PFSK-1 (cell line): ENCODE measurements around the gene ANKRD40.

ENCODE experiments used
- FOXP2 ChIP-seq: optimal IDR thresholded peaks from 2 replicates; pipeline ENCODE3; 2011; ENCODE audit warnings: borderline replicate concordance, control low read depth, inconsistent platforms; ENCODE audit not compliant: insufficient read depth; ENCODE audit errors: extremely low read length, extremely low read depth
- POLR2AphosphoS5 ChIP-seq: IDR thresholded peaks from 2 replicates; pipeline ENCODE4 v1.6.1; 2012; ENCODE audit warnings: low read depth, mild to moderate bottlenecking, control low read depth, low read length, moderate library complexity
- SIN3A ChIP-seq: IDR thresholded peaks from 2 replicates; pipeline ENCODE4 v1.6.1; 2012; ENCODE audit warnings: mild to moderate bottlenecking, low read length, moderate library complexity, borderline replicate concordance; ENCODE audit not compliant: insufficient read depth
- TAF1 ChIP-seq: IDR thresholded peaks from 2 replicates; pipeline ENCODE4 v1.6.1; 2012; ENCODE audit warnings: low read length, control low read depth, borderline replicate concordance; ENCODE audit not compliant: insufficient read depth
- TF ChIP-seq, protein P1 (sequence below), 2 experiments: IDR thresholded peaks; 2 replicates each; pipeline versions ENCODE4 v1.6.1 to v1.8.0; 2011 to 2012; ENCODE audit warnings: low read depth in 2 of 2, low read length in 2 of 2, control low read depth in 1 of 2, inconsistent platforms in 1 of 2, mild to moderate bottlenecking in 1 of 2, moderate library complexity in 1 of 2; ENCODE audit not compliant: insufficient read depth in 1 of 2

Gene ANKRD40

DNA sequence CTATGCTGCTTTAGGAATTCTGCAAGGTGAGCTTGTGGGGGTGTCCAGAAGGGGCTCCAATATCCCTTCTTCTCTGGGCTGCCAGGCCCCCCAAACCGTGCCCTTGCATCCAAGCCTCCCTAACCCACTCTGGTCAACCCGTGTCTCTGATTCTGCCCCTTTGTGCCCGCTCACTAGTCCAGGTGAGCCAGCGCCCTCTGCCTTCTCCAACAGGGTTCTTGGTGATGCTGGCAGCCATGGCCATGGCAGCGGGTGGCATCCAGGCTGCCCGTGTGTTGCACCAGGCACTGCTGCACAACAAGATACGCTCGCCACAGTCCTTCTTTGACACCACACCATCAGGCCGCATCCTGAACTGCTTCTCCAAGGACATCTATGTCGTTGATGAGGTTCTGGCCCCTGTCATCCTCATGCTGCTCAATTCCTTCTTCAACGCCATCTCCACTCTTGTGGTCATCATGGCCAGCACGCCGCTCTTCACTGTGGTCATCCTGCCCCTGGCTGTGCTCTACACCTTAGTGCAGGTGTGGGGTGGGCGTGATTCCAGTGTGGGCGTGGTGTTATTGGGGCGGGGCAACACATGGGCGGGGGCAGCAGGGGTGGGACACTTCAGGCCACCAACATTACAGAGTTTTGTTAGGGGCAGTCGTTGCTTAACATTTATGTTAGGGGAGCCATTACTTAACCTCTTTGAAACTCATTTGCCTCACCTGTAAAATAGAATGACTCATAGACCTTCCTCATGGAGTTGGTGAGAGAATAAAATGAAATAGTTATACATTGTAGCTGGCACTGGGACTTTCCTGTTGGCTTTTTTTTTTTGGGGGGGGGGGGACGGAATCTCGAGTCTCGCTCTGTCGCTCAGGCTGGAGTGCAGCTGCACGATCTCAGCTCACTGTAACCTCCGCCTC is 31.4 kb downstream of the ANKRD40 start:
- TF ChIP-seq POLR2AphosphoS5 = no peak
- no peak for TF ChIP-seq FOXP2
- no peak for TF ChIP-seq TAF1
- TF ChIP-seq SIN3A = no peak
- TF ChIP-seq, protein P1, sequence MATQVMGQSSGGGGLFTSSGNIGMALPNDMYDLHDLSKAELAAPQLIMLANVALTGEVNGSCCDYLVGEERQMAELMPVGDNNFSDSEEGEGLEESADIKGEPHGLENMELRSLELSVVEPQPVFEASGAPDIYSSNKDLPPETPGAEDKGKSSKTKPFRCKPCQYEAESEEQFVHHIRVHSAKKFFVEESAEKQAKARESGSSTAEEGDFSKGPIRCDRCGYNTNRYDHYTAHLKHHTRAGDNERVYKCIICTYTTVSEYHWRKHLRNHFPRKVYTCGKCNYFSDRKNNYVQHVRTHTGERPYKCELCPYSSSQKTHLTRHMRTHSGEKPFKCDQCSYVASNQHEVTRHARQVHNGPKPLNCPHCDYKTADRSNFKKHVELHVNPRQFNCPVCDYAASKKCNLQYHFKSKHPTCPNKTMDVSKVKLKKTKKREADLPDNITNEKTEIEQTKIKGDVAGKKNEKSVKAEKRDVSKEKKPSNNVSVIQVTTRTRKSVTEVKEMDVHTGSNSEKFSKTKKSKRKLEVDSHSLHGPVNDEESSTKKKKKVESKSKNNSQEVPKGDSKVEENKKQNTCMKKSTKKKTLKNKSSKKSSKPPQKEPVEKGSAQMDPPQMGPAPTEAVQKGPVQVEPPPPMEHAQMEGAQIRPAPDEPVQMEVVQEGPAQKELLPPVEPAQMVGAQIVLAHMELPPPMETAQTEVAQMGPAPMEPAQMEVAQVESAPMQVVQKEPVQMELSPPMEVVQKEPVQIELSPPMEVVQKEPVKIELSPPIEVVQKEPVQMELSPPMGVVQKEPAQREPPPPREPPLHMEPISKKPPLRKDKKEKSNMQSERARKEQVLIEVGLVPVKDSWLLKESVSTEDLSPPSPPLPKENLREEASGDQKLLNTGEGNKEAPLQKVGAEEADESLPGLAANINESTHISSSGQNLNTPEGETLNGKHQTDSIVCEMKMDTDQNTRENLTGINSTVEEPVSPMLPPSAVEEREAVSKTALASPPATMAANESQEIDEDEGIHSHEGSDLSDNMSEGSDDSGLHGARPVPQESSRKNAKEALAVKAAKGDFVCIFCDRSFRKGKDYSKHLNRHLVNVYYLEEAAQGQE (IDR thresholded peaks at IDR 0.05; ENCODE audit: insufficient read depth in 1 of 2, low read depth in 2 of 2, low read length in 2 of 2) = no peak

DNA sequence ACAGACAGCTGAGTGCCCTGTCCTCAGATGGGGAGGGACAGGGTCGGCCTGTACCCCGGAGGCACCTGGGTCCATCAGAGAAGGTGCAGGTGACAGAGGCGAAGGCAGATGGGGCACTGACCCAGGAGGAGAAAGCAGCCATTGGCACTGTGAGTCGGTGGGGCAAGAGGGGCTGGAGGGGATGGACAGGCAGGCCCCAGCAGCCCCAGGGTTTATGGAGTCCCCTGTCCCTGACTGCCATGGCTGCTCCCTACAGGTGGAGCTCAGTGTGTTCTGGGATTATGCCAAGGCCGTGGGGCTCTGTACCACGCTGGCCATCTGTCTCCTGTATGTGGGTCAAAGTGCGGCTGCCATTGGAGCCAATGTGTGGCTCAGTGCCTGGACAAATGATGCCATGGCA is 32.1 kb downstream of the ANKRD40 start:
- TF ChIP-seq SIN3A (no peak), POLR2AphosphoS5 (no peak), TAF1 (no peak), FOXP2 (no peak)
- TF ChIP-seq, protein P1 (IDR thresholded peaks at IDR 0.05; ENCODE audit: insufficient read depth in 1 of 2, low read depth in 2 of 2, low read length in 2 of 2) = no peak

DNA sequence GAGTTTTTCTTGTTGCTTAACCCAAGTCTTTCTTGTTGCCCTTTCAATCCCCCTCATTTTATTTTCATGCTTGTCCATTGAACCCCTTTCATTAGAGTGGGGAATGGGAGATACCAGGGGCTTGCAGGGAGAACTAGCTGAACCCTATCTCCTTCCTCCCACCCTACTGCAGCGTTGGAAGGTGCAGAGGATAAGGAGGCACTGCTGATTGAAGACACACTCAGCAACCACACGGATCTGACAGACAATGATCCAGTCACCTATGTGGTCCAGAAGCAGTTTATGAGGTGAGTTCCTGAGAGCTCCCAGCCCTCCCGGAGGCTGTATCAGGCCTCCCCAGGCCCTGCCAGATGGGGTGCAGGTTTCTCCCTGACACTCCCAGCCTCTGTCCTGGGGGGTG is 32.5 kb downstream of the ANKRD40 start:
- TF ChIP-seq POLR2AphosphoS5 (no peak), SIN3A (no peak), FOXP2 (no peak), TAF1 (no peak)
- TF ChIP-seq, protein P1 (IDR thresholded peaks at IDR 0.05; ENCODE audit: insufficient read depth in 1 of 2, low read depth in 2 of 2, low read length in 2 of 2) = no peak

DNA sequence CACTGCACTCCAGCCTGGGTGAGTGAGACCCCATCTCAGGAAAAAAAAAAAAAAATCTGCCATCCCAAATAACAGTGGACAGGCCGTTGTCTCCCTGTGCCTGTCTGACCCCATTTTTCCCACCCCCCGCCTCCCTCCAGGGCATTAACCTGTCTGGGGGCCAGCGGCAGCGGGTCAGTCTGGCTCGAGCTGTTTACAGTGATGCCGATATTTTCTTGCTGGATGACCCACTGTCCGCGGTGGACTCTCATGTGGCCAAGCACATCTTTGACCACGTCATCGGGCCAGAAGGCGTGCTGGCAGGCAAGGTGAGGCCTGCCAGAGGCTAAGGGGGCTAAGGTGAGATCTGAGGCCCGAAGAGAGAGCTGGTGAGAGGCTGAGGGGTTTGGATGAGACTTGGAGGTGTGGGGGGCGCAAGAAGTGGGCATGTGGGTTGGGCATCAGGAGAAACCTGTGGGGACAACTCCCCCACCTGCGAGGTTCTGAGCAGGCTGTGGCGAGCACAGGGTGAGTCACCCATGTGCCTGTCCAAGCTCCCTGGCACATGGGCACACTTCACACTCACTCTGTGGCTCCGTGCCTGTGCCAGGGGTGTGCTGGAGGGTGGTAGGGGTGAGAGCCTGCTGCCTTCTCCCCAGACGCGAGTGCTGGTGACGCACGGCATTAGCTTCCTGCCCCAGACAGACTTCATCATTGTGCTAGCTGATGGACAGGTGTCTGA is 34.7 kb downstream of the ANKRD40 start:
- TF ChIP-seq SIN3A (no peak), FOXP2 (no peak), POLR2AphosphoS5 (no peak), TAF1 (no peak)

DNA sequence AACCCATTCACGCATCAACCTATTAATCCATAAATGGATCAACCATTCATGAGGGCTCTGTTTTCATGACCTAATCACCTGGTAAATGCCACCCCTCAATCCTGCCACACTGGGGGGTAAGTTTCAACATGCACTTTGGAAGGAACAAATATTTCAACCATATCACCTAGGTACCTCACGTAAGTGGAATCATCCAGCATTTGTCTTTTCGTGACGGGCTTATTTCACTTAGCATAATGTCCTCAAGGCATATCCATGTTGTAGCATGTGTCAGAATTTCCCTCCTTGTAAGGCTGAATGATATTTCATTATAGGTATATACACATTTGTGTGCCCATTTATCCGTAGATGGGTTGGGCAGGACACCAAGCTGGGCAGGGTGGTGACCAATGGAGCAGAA is 35.6 kb downstream of the ANKRD40 start:
- TF ChIP-seq FOXP2 (no peak), POLR2AphosphoS5 (no peak), TAF1 (no peak), SIN3A (no peak)
- TF ChIP-seq, protein P1 (IDR thresholded peaks at IDR 0.05; ENCODE audit: insufficient read depth in 1 of 2, low read depth in 2 of 2, low read length in 2 of 2) = no peak
